NCI-H187 (cell line): ENCODE data around the gene HOMER2.
"Not testable (repeated sequence)": the region's sequence is repeated elsewhere in the genome, so short reads cannot be mapped to it uniquely, and the experiment has no call there.

Experiments
- DNase-seq, 2 experiments: peaks; one replicate each; lab custom pipeline; 2025; lab: John Stamatoyannopoulos, UW

HOMER2 gene

GRCh38 chr15:82952158-82953081 is at the start of gene HOMER2:
TSS of gene HOMER2 (minus strand) at chr15:82952720. CDS start at chr15:82952535, 185 bp downstream.
- DNase-seq, result no peak

GRCh38 chr15:83000672-83001031 is 48.1 kb upstream of the HOMER2 start:
- DNase-seq, result not testable (repeated sequence)

- DNase-seq, result no peak
These were observed 47.6 kb upstream of the HOMER2 start for GRCh38 chr15:82999905-83000671.

GRCh38 chr15:82999426-82999825 is 46.9 kb upstream of the HOMER2 start:
- no peak for DNase-seq

GRCh38 chr15:82995938-82996337 is 43.4 kb upstream of the HOMER2 start:
- DNase-seq, result no peak

GRCh38 chr15:82995076-82995475 is 42.6 kb upstream of the HOMER2 start:
- DNase-seq, result no peak

GRCh38 chr15:82993144-82993543 is 40.6 kb upstream of the HOMER2 start:
- no peak for DNase-seq

GRCh38 chr15:82992436-82992998 is 40.0 kb upstream of the HOMER2 start:
- no peak for DNase-seq

- DNase-seq, result no peak
These were observed 33.9 kb upstream of the HOMER2 start for GRCh38 chr15:82986442-82986780.

- DNase-seq, result peak; percentile 65 to 87
These were observed 33.3 kb upstream of the HOMER2 start, which contains the start of gene RAMAC for GRCh38 chr15:82985688-82986441. TSS of gene RAMAC (plus strand) at chr15:82986210. CDS start at chr15:82989019, 2,809 bp downstream.

GRCh38 chr15:82980981-82981380 is 28.5 kb upstream of the HOMER2 start:
- DNase-seq, result no peak

- no peak for DNase-seq
These were observed 27.2 kb upstream of the HOMER2 start for GRCh38 chr15:82979726-82980125.

GRCh38 chr15:82978438-82978837 is 25.9 kb upstream of the HOMER2 start:
- DNase-seq, result no peak

- no peak for DNase-seq
These were observed 24.6 kb upstream of the HOMER2 start for GRCh38 chr15:82977076-82977475.

GRCh38 chr15:82972990-82973389 is 20.5 kb upstream of the HOMER2 start:
- DNase-seq, result no peak

GRCh38 chr15:82971218-82971984 is 18.9 kb upstream of the HOMER2 start:
- DNase-seq, result no peak

GRCh38 chr15:82970696-82971095 is 18.2 kb upstream of the HOMER2 start:
- no peak for DNase-seq

GRCh38 chr15:82970078-82970686 is 17.7 kb upstream of the HOMER2 start:
- DNase-seq, result no peak

- DNase-seq, result no peak
These were observed 16.8 kb upstream of the HOMER2 start for GRCh38 chr15:82969353-82969752.

GRCh38 chr15:82968066-82968465 is 15.5 kb upstream of the HOMER2 start:
- no peak for DNase-seq

- no peak for DNase-seq
These were observed 14.2 kb upstream of the HOMER2 start for GRCh38 chr15:82966671-82967071.
